Stimulated activated CD8-positive, alpha-beta memory T cell treated with anti-CD3 and anti-CD28 coated beads, Interleukin-4, amount 100 ng/mL, for 4 hours (primary cell): ENCODE results near the gene SKIC3.

Experiments used
- DNase-seq, 2 donors: peaks; one replicate each; pipeline ENCODE4 v3.0.0-alpha.2; 2020; ENCODE audit warnings: low read depth in 2 of 2, low spot score in 1 of 2

The SKIC3 gene

DNA sequence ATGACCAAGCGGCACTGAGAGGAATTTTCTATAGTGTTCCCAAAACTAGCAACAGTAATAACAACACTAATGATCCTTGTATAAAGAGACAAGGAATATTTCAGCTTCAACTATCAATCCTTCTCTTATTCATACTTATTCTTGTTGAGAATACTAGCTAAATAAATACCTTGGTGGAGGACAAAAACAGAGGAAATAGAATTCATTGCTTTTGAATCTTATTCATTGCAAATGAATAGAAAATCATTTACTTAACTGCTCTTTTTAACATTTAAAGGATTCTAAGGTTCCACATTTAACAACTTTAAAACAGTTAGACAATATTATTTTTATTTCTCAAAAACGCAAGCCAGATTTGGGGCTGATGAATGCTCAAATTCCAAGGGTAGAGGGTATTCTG lies 22.4 kb downstream of the SKIC3 start:
- no peak for DNase-seq

DNA sequence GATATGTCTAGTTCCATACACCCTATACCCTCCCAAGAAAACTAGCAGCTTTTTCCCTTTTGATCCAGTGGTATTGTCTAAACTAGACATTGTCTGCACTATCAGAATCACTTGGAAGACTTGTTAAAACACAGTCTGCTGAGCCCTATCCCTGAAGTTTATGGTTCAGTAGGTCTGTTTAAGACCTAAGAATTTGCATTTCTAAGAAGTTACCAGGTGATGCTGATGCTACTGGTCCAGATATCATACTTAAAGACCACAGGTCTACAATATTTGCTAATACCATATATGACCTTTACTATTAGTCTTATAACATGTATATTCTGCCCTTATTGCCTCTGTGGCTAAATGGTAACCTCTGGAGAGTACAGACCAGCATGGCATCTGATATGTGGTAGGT lies 23.3 kb downstream of the SKIC3 start:
- no peak for DNase-seq

DNA sequence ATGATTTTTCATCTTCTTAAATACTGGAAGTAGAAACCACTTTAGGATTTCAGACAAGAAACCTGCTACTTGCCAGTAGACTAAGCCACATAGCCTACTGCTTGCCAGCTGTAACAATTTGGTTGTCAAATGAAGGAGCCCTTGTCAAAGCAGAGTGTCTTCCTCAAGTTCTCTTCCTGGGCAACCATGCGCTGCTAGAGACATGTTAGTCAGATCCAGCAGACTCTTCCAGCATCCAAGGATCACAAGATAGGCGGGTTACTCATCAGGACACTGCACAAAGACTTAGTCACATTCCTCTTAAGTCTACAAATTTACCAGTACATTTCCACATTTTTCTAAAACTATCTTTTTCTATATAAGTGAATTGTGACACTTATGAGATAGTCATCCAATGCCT lies 24.4 kb downstream of the SKIC3 start:
- DNase-seq: no peak

DNA sequence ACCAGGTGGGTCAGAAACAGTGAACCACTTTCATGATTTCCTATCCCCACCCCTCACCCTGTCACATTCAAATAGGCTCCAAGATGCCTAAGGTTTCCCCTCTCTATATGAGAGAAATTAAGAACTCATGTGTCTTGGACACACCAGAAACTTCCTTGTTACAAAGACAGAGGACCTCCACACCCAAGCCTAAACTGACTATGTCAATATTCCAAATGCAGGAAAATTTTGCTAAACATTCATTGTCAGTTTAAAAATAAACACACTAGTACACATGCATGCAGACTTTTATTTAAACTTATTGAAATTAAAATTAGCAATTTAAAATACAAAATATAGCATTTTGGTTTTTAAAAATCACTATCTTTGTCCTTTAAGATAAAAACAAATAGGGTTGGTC lies 26.2 kb downstream of the SKIC3 start:
- no peak for DNase-seq

DNA sequence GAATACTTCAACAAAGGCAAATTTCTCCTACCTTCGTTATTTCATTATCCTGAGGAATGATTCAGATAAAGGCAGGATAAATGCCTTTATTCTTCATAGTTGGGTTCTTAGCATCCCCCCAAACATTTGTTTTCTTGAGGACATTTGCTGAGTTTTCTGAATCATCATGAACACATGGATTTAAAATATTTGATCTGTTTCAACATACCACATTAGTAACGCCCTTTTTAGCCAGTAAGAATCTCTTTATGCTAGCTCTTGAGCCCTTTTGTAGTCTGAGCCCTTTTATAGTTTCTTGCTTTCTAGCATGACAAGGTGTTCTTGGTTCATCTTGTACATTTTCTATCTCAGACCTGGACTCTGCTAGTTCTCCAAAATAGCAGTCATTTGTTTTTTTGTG lies 27.9 kb downstream of the SKIC3 start:
- DNase-seq: no peak

DNA sequence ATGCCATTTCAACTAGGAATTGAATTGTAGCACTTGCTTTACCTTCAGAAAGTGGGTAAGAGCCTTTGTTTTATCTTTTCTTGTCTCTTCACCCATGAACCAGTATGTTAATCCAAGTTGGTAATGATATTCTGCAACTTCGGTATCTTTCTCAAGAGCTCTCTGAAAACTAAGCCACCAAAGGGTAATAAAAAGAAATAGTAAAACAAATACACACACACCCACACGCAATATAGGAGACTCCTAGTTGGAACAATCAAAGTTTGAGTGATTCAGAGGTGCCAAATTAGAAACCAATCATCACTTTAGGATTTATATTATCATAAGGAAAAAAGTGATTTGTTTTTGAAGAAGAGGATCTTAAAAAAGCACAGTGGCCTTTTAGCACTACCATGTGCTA lies 30.4 kb downstream of the SKIC3 start:
- no peak for DNase-seq

DNA sequence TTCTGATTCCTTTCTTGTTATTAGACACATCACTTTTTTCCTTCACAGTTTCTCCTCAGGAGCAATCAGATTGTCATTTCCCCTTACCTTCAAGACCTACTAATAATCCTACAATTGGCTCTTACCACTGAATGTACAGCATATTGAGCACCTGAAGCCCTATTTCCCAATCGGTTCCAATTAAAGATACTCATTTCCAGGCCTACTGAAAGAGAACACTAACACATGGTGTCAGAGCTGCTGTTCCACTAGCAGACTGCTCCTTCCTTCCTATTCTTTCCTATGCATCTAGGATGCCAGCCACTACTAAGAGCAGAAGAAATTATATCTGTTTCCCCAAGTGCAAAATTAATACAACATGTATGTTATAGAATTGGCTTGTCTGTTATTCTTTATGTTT lies 34.6 kb downstream of the SKIC3 start:
- DNase-seq: no peak

DNA sequence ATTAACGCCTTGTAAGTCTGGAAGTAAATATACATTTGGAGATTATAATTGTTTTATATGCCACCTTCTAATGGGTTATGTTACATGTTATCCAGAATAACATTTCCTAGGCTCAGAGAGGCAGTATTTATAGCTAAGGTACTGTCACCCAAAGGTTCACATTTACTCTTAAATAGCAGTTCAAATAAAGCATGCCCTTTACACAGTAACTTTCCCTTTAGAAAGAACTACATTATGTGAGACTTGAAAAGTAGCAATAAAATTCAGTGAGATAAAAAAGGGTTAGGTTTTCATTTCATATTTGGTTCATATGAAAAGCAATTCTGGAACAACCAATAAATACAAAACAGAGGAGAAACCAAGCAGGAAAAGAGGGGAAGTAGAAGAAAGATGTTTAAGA lies 35.1 kb downstream of the SKIC3 start:
- no peak for DNase-seq

DNA sequence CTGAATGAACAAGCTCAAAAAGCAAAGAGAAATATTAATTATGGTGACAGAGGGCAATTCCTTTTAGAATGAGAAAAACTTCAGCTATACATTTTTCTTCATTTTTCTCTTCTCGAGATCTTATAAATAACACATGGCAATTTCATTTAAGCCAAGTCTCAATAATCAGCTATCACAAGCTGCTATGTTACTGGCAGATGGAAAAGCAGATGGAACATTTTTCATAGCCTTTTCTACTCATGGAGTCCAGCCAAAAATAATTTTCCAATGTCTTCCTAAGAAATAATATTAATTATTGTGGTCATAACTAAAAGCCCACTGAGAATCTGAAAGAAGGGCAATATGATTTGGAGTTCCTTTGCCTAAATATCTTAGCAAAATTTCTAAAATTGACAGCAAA lies 35.6 kb downstream of the SKIC3 start:
- no peak for DNase-seq

DNA sequence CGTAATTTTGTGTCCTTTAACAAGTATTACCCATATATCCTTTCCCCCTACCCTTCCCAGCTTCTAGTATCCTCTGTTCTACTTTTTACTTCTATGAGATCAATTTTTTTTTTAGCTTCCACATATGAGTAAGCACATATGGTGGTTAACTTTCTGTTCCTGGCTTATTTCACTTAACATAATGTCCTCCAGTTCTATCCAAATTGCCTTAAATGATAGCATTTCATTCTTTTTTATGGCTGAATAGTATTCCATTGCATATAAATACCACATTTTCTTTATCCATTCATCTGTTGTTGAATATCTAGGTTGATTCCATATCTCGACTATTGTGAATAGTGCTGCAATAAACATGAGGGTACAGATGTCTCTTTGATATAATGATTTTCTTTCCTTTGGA lies 36.4 kb downstream of the SKIC3 start:
- DNase-seq: no peak

DNA sequence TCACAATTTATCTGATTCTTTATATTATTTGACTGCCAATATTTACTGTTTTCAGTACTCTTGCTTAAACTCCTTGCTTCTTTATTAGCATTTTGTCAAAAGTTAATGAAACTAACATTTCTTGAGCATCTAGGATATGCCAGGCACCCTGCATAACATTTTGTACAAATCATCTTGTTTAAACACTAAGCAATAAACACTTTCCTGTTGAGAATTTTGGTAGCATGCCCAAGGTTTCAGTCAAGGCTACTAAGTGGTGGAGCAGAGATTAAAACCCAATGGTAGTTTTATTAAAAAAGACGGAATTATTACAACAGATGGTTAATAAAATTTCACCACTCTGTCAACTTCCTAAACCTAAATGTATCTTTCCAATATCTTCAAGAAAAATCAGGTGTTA lies 43.2 kb downstream of the SKIC3 start:
- DNase-seq: no peak

DNA sequence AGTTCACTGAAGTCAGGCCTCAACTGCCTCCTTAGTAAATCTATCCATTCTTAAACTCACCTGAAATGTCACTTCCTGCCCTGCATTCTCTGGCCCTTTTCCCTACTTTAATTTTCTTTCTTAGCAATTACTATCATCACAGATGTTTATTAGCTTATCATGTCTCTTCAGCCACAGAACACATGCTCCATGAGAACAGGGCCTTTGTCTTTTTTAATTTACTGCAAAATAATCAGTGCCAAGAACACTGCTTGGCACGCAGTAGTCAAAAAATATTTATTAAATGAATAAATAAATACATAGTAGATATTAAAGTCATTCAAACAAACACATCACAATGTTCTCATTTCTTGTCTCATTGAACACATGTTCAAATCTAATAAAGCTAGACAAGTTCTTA lies 46.2 kb downstream of the SKIC3 start:
- DNase-seq: no peak
